WI38 (cell line): ENCODE data around the gene ETV7.

Experiments used
- H3K4me3 ChIP-seq: 2 replicates; pipeline ENCODE4 v1.5.1; 2011; ENCODE audit warnings: low read depth, mild to moderate bottlenecking, control low read depth, low read length
- CTCF ChIP-seq: IDR thresholded peaks from 2 replicates; pipeline ENCODE4 v1.5.1; 2012; ENCODE audit warnings: low read depth, mild to moderate bottlenecking, control low read depth, low read length

Gene ETV7

DNA sequence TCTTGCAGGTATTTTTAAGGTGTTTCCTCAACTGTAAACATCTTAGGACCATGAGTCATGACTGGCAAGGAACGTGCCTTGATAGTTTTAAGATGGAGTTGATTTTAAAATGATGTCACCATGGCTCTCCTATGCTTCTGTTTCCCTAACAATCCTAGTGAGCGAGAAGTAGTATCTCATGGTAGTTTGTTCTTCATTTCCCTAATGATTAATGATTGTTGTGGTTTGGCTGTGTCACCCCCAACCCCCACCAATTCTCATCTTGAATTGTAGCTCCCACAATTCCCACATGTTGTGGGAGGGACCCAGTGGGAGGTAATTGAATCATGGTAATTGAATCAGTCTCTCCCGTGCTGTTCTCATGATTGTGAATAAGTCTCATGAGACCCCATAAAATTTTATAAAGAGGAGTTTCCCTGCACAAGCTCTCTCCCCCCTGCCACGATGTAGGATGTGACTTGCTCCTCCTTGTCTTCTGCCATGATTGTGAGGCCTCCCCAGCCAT, 34.0 kb downstream of the ETV7 start:
- TF ChIP-seq CTCF, result no peak
- H3K4me3 ChIP-seq, result no peak overlapping the region

DNA sequence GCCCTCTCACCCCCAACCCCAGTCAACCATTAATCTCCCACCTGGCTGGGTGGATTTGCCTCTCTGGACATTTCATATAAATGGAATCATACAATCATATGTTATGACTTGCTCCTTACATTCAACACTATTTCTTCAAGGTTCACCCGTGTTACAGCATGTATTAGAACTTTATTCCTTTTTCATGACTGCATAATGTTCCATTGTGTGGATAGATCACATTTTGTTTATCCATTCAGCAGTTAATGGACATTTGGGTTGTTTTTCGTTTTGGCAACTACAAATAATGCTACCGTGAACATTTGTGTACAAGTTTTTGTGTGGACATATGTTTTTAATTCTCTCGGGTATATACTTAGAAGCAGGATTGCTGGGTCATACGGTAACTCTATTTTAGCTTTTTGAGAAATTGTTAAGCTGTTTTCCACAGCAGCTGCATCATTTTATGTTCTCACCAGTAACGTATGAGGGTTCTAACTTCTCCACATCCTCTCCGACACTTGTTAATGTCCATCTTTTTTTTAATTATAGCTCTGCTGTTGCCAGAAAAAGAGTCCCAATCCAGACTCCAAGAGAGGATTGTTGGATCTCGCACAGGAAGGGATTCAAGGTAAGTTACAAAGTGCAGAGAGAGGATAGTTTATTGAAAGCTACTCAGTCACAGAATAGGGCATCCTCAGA, 34.9 kb downstream of the ETV7 start:
- no peak for TF ChIP-seq CTCF
- no peak overlapping the region for H3K4me3 ChIP-seq

GRCh38 chr6:36350681-36351571, 36.5 kb downstream of the ETV7 start:
- no peak overlapping the region for H3K4me3 ChIP-seq
- TF ChIP-seq CTCF, result no peak

DNA sequence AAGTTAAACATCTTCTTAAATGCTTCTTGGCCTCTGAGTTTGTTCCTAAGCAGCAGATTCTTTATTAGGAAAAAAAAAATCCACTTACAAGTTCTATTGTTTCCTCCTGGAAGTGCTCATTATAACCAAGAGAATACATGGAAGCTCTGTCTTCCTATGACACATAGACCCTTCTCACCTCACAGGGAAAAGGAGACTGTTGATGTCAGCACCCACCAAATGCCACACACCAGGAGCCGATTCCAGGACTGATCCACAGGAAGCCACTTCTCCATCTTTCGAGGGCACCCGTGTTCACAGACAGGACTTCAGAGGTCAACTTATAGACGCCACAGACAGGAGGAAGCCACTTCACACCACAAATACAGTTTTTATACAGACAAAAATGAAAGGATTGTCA, 37.4 kb downstream of the ETV7 start:
- no peak overlapping the region for H3K4me3 ChIP-seq
- TF ChIP-seq CTCF, result no peak

- H3K4me3 ChIP-seq, result no peak overlapping the region
- TF ChIP-seq CTCF, result no peak
Observed at GRCh38 chr6:36349240-36349639, 38.2 kb downstream of the ETV7 start.

DNA sequence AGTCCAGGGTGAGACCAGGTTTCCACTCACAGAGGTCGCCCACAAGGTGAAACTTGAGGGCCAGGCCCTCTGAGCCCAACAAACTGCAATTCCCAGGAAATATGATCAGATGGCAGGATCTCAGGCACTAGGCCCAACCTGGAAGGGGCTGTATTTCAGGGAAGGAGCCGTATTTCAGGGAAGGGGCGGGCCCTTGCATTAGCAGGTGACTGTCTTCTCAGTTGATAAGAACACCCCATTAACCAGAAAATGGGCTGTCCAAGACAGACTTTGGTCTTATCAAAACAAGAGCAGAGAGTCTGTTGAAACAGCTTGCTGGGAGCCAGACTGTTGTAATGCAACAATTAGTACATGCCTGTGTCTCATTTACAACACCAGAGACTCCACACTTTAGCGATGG, 39.8 kb downstream of the ETV7 start:
- H3K4me3 ChIP-seq, result no peak overlapping the region
- no peak for TF ChIP-seq CTCF
